ENCODE measurements around the gene HEPHL1. TPM values are rescaled to one million over a fixed set of nuclear protein-coding genes. Genes with fewer than 3 reads are reported as not detected.
"Not testable (repeated sequence)": the region's sequence is repeated elsewhere in the genome, so short reads cannot be mapped to it uniquely, and the experiment has no call there.

The HEPHL1 gene
- total RNA-seq, 1 experiment from 2014 or later, result not detected

DNA sequence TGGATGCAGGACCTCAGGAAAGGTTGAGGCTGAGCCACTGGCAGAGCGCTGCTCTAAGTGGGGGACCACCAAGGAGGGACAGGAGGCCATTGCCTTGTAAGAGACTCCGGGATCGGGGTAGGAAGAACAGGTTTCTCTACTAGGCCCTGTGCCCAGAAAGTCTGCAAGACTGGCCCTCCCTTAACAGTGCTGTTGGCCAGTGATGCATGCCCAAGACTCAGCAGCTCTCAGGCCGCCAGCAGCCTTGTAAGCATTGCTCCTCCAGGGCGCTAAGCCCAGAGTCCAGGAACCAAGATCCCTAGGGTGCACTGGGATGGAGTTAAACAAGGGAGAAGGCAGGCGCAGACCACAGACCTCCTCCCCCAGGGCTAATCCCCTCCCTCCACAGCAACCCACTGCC is 68.2 kb downstream of the HEPHL1 start:
- DNase-seq (ENCODE audit: low read depth), result no peak

GRCh38 chr11:94090401-94090800 is 69.2 kb downstream of the HEPHL1 start:
- no peak for DNase-seq (ENCODE audit: low read depth)

- DNase-seq (ENCODE audit: low read depth), result no peak
Observed at GRCh38 chr11:94091091-94091490, 69.9 kb downstream of the HEPHL1 start.

DNA sequence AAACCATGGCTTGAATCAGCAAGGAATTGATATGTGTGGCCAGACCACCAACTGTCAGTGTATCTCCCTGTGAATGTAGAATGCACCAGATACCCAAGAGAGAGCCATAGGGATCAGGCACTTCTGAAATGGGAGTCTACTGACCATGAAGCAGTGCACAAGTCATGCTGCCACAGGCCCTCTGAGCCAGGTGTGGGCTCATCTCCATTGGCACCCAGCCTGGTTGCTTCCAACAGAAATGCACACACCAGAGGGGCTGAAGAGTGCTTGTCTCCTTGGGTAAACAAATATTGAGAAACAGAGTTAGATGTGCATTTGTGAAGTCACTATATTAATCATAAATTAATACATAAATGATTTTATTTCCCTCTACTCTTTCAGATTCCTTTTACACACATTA is 79.1 kb downstream of the HEPHL1 start:
- no peak for DNase-seq (ENCODE audit: low read depth)

DNA sequence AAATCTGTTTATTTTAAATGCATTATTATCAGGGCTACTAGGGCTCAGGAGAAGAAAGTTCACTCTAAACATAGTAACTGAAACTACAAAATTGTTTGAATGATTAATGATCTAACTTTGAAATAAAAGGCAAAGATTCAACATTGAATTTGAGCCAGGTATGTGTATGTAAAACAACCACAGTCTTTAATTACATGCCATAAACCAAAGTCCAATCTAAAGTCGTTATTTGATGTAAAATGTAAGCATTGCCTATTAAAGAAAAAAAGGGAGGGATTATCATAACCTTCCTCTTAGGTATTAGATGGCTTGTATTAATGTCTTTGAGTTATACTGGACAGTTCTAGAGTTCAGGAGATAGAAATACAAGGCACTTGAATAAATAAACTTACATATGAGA is 82.3 kb downstream of the HEPHL1 start:
- DNase-seq (ENCODE audit: low read depth), result no peak

GRCh38 chr11:94104734-94105133 is 83.6 kb downstream of the HEPHL1 start:
- no peak for DNase-seq (ENCODE audit: low read depth)

DNA sequence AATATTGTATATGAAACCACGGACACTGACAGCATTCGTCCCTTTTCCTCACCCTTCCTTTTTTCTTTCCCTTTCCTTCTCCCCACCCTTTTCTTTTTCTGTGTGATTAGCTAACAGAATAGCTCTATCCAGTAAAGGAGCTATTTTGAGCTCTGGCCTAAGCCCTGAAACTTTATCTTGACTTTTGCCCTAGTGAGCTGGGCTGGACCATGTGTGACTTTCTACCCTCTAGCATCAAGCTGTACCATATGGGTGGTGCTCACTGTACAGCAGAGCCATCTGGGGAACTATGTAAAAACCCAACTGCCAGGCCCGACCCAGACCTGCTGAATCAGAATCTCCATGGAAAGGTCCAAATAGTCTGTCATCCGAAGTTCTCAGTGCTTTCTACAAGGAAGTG is 85.6 kb downstream of the HEPHL1 start:
- DNase-seq (ENCODE audit: low read depth), result no peak

DNA sequence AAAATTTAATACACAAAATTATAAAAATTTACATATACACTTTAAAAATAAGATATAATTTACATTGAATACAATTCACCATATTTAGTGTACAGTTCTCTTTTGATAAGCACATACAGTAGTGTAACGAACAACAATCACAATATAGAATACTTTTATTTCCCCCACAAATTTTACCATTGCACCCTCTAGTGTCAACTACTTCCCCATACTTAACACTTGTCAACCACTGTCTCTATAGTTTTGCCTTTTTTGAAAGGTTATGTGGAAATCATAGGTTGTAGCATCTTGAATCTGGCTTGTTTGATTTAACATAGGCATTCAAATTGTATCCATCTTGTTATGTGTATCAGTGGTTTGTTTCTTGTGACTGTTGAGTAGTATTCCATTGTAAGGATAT is 86.2 kb downstream of the HEPHL1 start:
- DNase-seq (ENCODE audit: low read depth), result no peak

DNA sequence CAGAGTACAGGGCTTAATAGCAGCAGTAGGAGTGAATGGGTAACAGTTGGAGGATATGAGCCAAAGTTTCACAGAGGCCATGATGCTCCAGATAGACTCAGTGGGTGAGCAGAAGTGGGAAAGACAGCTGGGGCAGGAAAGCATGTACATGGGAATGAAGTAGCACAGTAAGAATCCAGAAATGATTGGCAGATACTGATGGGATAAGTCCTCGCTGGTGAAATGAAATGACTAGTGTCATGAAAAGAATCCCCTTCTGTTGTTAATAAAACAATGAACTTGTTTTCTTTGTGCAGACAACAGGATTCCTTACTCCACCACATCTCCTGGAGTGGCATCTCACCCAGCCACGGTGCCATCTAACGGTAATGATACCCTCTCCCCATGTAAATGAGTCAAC is 90.1 kb downstream of the HEPHL1 start:
- DNase-seq (ENCODE audit: low read depth), result no peak

- no peak for DNase-seq (ENCODE audit: low read depth)
Observed at GRCh38 chr11:94111660-94112059, 90.5 kb downstream of the HEPHL1 start.

DNA sequence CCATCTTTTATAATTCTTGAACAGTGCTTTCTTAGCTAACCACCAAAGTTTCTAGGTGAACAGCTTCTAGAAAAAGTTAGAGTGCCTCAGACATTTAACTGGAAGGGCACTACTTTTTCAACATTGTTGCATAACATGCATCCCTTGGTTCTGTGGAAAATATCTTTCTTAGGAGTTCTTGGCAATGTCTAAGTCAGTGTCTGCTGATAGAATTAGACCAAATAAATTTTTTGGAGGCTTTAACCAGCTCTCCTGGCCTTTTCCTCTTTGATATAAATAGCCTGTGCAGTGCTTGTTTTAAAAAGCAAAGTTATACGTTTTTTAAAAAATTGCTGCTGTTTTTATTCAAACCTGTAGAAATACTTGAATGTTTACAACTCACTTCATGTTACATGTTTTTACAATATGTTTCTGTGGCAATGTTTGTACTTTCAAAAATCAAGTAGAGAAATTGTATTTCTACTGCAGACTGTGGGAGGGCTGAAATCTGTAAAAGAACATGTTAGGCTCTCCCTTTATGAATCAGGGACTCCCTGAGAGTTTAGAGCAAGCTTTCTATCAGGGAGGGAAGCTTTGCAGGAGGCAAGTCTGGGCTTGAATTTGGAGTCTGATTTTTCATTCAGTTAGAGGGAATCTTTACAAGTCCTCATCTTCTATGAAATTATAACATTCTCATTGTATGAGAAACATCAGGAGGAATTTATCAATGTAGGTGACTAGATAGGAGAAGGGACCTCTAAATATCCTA is 91.2 kb downstream of the HEPHL1 start:
- DNase-seq (ENCODE audit: low read depth), result no peak

DNA sequence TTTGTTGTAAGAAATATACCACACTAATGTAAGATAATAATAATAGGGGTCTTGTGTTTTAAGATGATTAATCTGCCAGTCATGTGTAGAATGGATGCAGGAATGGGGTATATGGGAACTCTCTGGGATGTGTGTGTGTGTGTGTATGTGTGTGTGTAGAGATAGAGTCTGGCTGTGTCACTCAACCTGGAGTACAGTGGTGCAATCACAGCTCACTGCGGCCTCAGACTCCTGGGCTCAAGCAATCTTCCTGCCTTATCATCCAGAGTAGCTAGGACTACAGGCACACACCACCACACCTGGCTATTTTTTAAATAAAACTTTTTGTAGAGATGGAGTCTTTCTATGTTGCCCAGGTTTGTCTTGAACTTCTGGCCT is 96.0 kb downstream of the HEPHL1 start:
- no peak for DNase-seq (ENCODE audit: low read depth)

DNA sequence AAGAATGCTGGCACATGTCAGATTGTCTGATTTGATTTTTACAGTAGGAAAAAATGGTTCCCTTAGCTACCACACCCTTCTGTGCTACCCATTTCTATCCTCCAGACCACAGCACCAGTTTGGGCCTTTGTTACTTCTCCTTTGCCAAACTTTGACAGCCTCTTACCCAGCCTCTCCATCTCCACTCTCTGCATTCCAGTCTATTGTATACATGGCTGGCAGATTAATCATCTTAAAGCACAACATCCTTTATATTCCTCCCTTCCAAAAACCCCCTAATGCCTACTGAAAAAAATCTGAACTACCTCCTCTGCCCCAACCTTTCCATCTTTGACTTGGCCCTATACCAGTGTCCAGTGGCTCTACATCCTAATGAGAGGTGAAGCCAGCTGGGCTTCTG is 96.7 kb downstream of the HEPHL1 start:
- no peak for DNase-seq (ENCODE audit: low read depth)

DNA sequence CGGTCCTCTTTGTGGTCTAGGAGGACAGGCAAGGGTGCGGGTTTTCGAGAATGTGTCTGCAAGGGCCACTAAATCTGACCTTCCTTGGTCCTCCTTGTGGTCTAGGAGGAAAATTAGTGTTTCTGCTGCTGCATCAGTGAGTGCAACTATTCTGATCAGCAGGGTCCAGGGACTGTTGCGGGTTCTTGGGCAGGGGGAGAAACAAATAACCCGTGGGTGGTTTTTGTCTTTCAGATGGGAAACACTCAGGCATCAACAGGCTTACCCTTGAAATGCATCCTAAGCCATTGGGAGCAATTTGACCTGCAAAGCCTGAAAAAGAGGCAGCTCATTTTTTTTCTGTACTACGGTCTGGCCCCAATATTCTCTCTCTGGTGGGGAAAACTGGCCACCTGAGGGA is 98.5 kb downstream of the HEPHL1 start:
- not testable (repeated sequence) for DNase-seq (ENCODE audit: low read depth)

- not testable (repeated sequence) for DNase-seq (ENCODE audit: low read depth)
Observed at GRCh38 chr11:94120516-94120915, 99.4 kb downstream of the HEPHL1 start.

- DNase-seq (ENCODE audit: low read depth), result peak; percentile 83
Observed at GRCh38 chr11:94120946-94121345, 99.8 kb downstream of the HEPHL1 start.

DNA sequence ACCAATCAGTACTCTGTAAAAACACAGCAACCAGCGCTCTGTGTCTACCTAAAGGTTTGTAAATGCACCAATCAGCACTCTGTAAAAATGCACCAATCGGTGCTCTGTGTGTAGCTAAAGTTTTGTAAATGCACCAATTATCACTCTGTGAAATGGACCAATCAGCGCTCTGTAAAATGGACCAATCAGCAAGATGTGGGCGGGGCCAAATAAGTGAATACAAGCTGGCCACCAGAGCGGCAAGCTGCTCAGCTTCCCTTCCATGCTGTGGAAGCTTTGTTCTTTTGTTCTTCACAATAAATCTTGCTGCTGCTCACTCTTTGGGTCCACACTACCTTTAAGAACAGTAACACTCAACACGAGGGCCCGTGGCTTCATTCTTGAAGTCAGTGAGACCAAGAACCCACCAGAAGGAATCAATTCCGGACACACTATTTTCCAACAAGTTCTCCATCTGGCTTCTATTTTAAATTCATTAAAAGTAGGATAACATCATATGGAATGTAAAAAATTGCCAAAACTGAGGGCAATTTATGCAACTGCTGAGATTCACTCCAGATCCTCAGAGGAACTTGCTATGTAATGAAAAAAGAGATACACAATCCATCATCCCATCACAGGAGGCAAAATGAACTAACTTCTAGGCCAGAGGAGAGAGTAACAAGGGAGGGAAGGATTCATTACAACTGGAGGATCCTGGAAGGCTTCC is 104.4 kb downstream of the HEPHL1 start:
- no peak for DNase-seq (ENCODE audit: low read depth)

DNA sequence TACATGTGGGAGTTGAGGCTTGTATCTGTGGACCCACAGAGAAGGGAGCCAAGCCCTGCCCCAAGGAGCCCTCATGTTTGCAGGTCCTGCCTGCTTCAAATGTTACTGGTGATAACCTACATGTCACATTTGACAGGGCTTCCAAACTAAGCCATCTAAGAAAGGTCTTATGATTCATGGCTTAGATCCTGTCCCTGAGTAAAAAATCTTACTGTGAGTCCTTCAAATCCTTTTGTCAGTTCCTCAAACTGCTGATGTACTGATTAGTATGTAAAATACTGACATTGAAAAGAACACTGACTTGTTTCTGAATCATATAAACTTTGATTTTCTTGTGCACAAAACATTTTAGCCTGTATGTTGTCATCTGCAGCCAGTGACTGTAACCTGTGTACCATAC is 106.5 kb downstream of the HEPHL1 start:
- DNase-seq (ENCODE audit: low read depth), result no peak

- DNase-seq (ENCODE audit: low read depth), result no peak
Observed at GRCh38 chr11:94128291-94128745, 107.2 kb downstream of the HEPHL1 start.

DNA sequence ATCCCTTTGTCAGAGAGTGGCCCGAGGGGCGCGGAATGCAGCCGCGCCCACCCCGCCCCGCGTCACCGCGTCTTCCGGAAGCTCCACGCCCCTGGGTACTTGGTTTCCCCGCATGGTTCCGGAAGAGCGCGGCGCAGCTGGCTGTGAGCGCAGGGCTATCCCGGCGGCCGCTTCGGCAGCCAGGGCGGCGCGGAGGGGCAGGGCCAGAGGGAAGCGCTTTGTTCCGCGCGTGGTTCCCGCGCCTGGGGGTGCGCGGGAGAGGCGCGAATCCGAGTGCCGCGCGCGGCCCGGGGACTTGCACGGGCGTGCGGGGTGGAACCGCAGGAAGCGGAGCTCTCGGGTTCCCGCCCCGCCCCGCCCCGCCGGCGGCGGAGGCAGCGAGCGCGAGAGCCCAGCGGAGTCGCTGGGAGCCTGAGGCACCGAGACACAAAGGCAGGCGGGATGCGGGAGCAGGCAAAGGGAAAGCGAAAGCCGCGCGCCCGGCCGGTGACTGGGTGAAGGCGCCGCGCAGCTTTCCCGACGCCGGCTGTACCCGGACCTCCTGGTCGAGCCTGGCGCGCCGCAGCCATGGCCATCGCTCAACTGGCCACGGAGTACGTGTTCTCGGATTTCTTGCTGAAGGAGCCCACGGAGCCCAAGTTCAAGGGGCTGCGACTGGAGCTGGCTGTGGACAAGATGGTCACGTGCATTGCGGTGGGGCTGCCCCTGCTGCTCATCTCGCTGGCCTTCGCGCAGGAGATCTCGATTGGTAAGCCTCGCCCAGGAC is 107.8 kb downstream of the HEPHL1 start, which contains the start of gene PANX1:
Gene PANX1, plus strand, starts transcription at position 96 of the 766 bp plus-strand sequence. Its CDS starts 472 bp downstream, at position 568.
- DNase-seq (ENCODE audit: low read depth), result peak; percentile 91

GRCh38 chr11:94129512-94130297 is 108.6 kb downstream of the HEPHL1 start:
- DNase-seq (ENCODE audit: low read depth), result no peak
